HL-60 (cell line): ENCODE results near the gene VSTM1.

ENCODE experiments used
- DNase-seq, 2 experiments: peaks; one replicate each; pipeline ENCODE4 v3.0.0-alpha.2; 2010 to 2020; ENCODE audit warnings: low read depth in 1 of 2, low spot score in 1 of 2
- H3K27ac ChIP-seq: fragments of 250-450 bp; sonication (Bioruptor Pico); replicated peaks from 2 replicates; pipeline ENCODE4 v1.5.1; 2020; ENCODE audit warnings: mild to moderate bottlenecking, moderate library complexity
- H3K27me3 ChIP-seq: fragments of 250-450 bp; sonication (Bioruptor Pico); 2 replicates; pipeline ENCODE4 v1.5.1; 2021; ENCODE audit warnings: mild to moderate bottlenecking, moderate library complexity; ENCODE audit not compliant: insufficient read depth, poor library complexity, severe bottlenecking
- H3K4me3 ChIP-seq: replicated peaks from 2 replicates; pipeline ENCODE4 v1.5.1; 2011; ENCODE audit warnings: mild to moderate bottlenecking, control low read depth, low read length; ENCODE audit not compliant: insufficient read depth
- CTCF ChIP-seq: IDR thresholded peaks from one replicate; pipeline ENCODE4 v1.5.1; 2011; ENCODE audit warnings: low read length, control low read depth, inconsistent platforms; ENCODE audit not compliant: insufficient read depth
- GABPA ChIP-seq: IDR thresholded peaks from 2 replicates; pipeline ENCODE4 v1.6.1; 2012; ENCODE audit warnings: low read depth
- POLR2AphosphoS5 ChIP-seq: IDR thresholded peaks from 2 replicates; pipeline ENCODE4 v1.6.1; 2012; ENCODE audit warnings: low read depth
- REST ChIP-seq: IDR thresholded peaks from 2 replicates; pipeline ENCODE4 v1.6.1; 2012; ENCODE audit warnings: low read depth; ENCODE audit not compliant: insufficient replicate concordance
- SPI1 ChIP-seq: IDR thresholded peaks from 2 replicates; pipeline ENCODE4 v1.6.1; 2012; ENCODE audit warnings: low read depth, mild to moderate bottlenecking, borderline replicate concordance

VSTM1 gene

GRCh38 chr19:54084410-54084809 is 20.7 kb upstream of the VSTM1 start:
- H3K4me3 ChIP-seq, result no peak overlapping the region
- H3K27me3 ChIP-seq, result no peaks in the 10 kb centered on the region
- no peak overlapping the region for H3K27ac ChIP-seq
- TF ChIP-seq SPI1 (no peak), REST (no peak), CTCF (no peak), POLR2AphosphoS5 (no peak), GABPA (no peak)
- DNase-seq, result no peak

- H3K27ac ChIP-seq, result no peak within 1 kb of the TSS
- no peaks in the 10 kb centered on the region for H3K27me3 ChIP-seq
- TF ChIP-seq CTCF (no peak), SPI1 (no peak), REST (no peak), POLR2AphosphoS5 (no peak), GABPA (no peak)
- no peak for DNase-seq
- H3K4me3 ChIP-seq, result no peak within 1 kb of the TSS
Observed at GRCh38 chr19:54081032-54081431, 17.3 kb upstream of the VSTM1 start, which contains the start of gene TARM1. TSS of gene TARM1 (minus strand) at chr19:54081365. CDS start at chr19:54081340, 25 bp downstream.

GRCh38 chr19:54077334-54077733 is 13.6 kb upstream of the VSTM1 start:
- peak overlapping the region; percentile 63 for H3K27ac ChIP-seq
- no peaks in the 10 kb centered on the region for H3K27me3 ChIP-seq
- no peak for TF ChIP-seq REST
- TF ChIP-seq SPI1, result peak; percentile 94
- no peak overlapping the region for H3K4me3 ChIP-seq
- peak in 1 of 2 experiments; percentile 74 for DNase-seq
